ENCODE data around the gene UTS2R. TPM values are rescaled to one million over a fixed set of nuclear protein-coding genes. Genes with fewer than 3 reads are reported as not detected.

UTS2R gene
- total and polyA plus RNA-seq, 7 donors = 0.10 to 3.8 (median 0.70) TPM; not detected in 3

- ATAC-seq = no peak
- H3K27ac ChIP-seq = no peak overlapping the region
- no peaks in the 10 kb centered on the region for H3K9me3 ChIP-seq
- H3K4me1 ChIP-seq = peaks cover 25% of the 10 kb centered on the region
- no peaks in the 10 kb centered on the region for H3K36me3 ChIP-seq (ENCODE audit: insufficient read depth in 1 of 2, low read depth in 1 of 2)
- DNase-seq = no peak
- TF ChIP-seq CTCF (IDR thresholded peaks at IDR 0.05) = no peak
- peaks cover 0 to 42% (median 14%) of the 10 kb centered on the region in 3 donors for H3K27me3 ChIP-seq (ENCODE audit: insufficient read depth in 3 of 3, low read length in 2 of 3)
- no peak overlapping the region for H3K4me3 ChIP-seq
- intact Hi-C loops (cut with DNase I) = no loop called here
- 21 to 32% (median 27%) methylated on average over 22 of the region's 22 CpGs for WGBS, 3 donors
These were observed 12.6 kb downstream of the UTS2R start for GRCh38 chr17:82384051-82384729.

GRCh38 chr17:82384730-82385481, 13.3 kb downstream of the UTS2R start:
- no peak for TF ChIP-seq CTCF (IDR thresholded peaks at IDR 0.05)
- Histone ChIP-seq H3K4me3 (no peak overlapping the region), H3K27ac (peak overlapping the region; percentile 4), H3K27me3 (ENCODE audit: insufficient read depth in 3 of 3, low read length in 2 of 3) (peaks cover 0 to 34% (median 13%) of the 10 kb centered on the region in 3 donors), H3K36me3 (ENCODE audit: insufficient read depth in 1 of 2, low read depth in 1 of 2) (no peaks in the 10 kb centered on the region), H3K9me3 (no peaks in the 10 kb centered on the region), H3K4me1 (peaks cover 25% of the 10 kb centered on the region)
- peak; percentile 67 to 85 (median 80) for ATAC-seq
- 12 to 29% (median 12%) methylated on average over 25 to 26 of the region's 26 CpGs for WGBS, 3 donors
- DNase-seq = peak; percentile 75 to 89
- intact Hi-C loops (cut with DNase I) = no loop called here

GRCh38 chr17:82385559-82386254, 14.1 kb downstream of the UTS2R start:
- intact Hi-C loops (cut with DNase I) = no loop called here
- ATAC-seq (peak in 2 of 4 donors; percentile 2 to 10), DNase-seq (no peak)
- Histone ChIP-seq H3K9me3 (no peaks in the 10 kb centered on the region), H3K27ac (no peak overlapping the region), H3K27me3 (ENCODE audit: insufficient read depth in 3 of 3, low read length in 2 of 3) (peaks cover 0 to 26% (median 10%) of the 10 kb centered on the region in 3 donors), H3K36me3 (ENCODE audit: insufficient read depth in 1 of 2, low read depth in 1 of 2) (no peaks in the 10 kb centered on the region), H3K4me3 (no peak overlapping the region), H3K4me1 (peaks cover 25% of the 10 kb centered on the region)
- WGBS, 3 donors = 16 to 38% (median 22%) methylated on average over 23 to 26 of the region's 26 CpGs
- no peak for TF ChIP-seq CTCF (IDR thresholded peaks at IDR 0.05)

GRCh38 chr17:82386255-82386831, 14.8 kb downstream of the UTS2R start:
- Histone ChIP-seq H3K9me3 (no peaks in the 10 kb centered on the region), H3K27ac (no peak overlapping the region), H3K27me3 (ENCODE audit: insufficient read depth in 3 of 3, low read length in 2 of 3) (peaks cover 0 to 21% (median 10%) of the 10 kb centered on the region in 3 donors), H3K36me3 (ENCODE audit: insufficient read depth in 1 of 2, low read depth in 1 of 2) (no peaks in the 10 kb centered on the region), H3K4me1 (peaks cover 25% of the 10 kb centered on the region), H3K4me3 (no peak overlapping the region)
- WGBS, 3 donors = 31 to 50% (median 32%) methylated on average over 15 to 17 of the region's 17 CpGs
- no peak for ATAC-seq
- peak in 1 of 2 donors; percentile 57 for DNase-seq
- intact Hi-C loops (cut with DNase I) = no loop called here
- no peak for TF ChIP-seq CTCF (IDR thresholded peaks at IDR 0.05)
